K562 (cell line): ENCODE results near the gene IGSF23. TPM values are rescaled to one million over a fixed set of nuclear protein-coding genes. Genes with fewer than 3 reads are reported as not detected.

Source experiments
- ZBTB40 ChIP-seq, 2 experiments: fragments of 450-650 bp in 1 of 2; sonication (generic) in 1 of 2; formaldehyde crosslinking in 1 of 2; IDR thresholded peaks; 2 replicates each; pipeline versions ENCODE4 v1.7.1 to v1.9.0; 2016 to 2022; ENCODE audit warnings: inconsistent platforms in 1 of 2, mild to moderate bottlenecking in 1 of 2, missing genetic modification reagents in 1 of 2
- polyA plus RNA-seq, 8 experiments: library from polyadenylated mRNA; depleted of rRNA in 4 of 8; stranded (reverse) in 5 of 8; unstranded in 3 of 8; fragments of >200 nt; fragmentation: Nextera tagmentation in 2 of 8; fragmentation: Illumina TruSeq in 1 of 8; extraction: Ambion mirVana in 2 of 8; extraction: Trizol in 1 of 8; gene quantifications; 2 replicates each; pipeline versions ENCODE4 v1.2.1 to v1.2.3, GENCODE V29; 2011 to 2014; ENCODE audit warnings: inconsistent platforms in 1 of 8, missing spikeins in 1 of 8
- total RNA-seq, 7 experiments: library from RNA; depleted of rRNA in 6 of 7; stranded (reverse); fragments of >200 nt in 6 of 7; fragmentation: Illumina TruSeq in 2 of 7; extraction: Trizol in 2 of 7; gene quantifications; 2 replicates each; pipeline versions ENCODE4 v1.2.1 to v1.2.3, GENCODE V29; 2011 to 2021; ENCODE audit warnings: low replicate concordance in 1 of 7

The IGSF23 gene
- total and polyA plus RNA-seq, 9 of the 15 experiments (the other 6 are each of a cell fraction or from before 2014, with no cell fraction given) = not detected

GRCh38 chr19:44623080-44623479 is 9.7 kb downstream of the IGSF23 start (continued):
- TF ChIP-seq ZBTB40 (IDR thresholded peaks at IDR 0.05) = no peak
- no peak for TF ChIP-seq ZBTB40 (CRISPR knock-in tag; IDR thresholded peaks at IDR 0.05)
- TF ChIP-seq, all 486 proteins: peak for 3
